CD14-positive monocyte (primary cell): ENCODE measurements around the gene SELENOK. TPM values are rescaled to one million over a fixed set of nuclear protein-coding genes. Genes with fewer than 3 reads are reported as not detected.

Experiments used
- DNase-seq, 3 donors: peaks; one replicate each; pipeline ENCODE4 v3.0.0-alpha.2; 2011 to 2022
- H2AFZ ChIP-seq: 2 replicates; pipeline ENCODE4 v1.6.0; 2012; ENCODE audit warnings: mild to moderate bottlenecking, low read depth, low read length, inconsistent platforms; ENCODE audit not compliant: insufficient read depth, poor library complexity, severe bottlenecking
- H3K27ac ChIP-seq, 2 donors: 1 replicate in 1 of 2; 2 replicates in 1 of 2; pipeline ENCODE4 v1.5.1; 2012 to 2013; ENCODE audit warnings: low read length in 2 of 2, control low read depth in 1 of 2, inconsistent platforms in 1 of 2, low read depth in 1 of 2, mild to moderate bottlenecking in 1 of 2
- H3K27me3 ChIP-seq, 2 donors: one replicate each; pipeline versions ENCODE4 v1.6.0 to v1.6.1; 2011 to 2013; ENCODE audit warnings: low read length in 2 of 2; ENCODE audit not compliant: control insufficient read depth in 2 of 2, insufficient read depth in 2 of 2
- H3K36me3 ChIP-seq, 2 donors: replicated peaks in 1 of 2; 1 replicate in 1 of 2; 2 replicates in 1 of 2; pipeline versions ENCODE4 v1.5.1 to v1.6.1; 2012 to 2013; ENCODE audit warnings: low read length in 2 of 2, control low read depth in 1 of 2, inconsistent platforms in 1 of 2, mild to moderate bottlenecking in 1 of 2; ENCODE audit not compliant: insufficient read depth in 2 of 2, control insufficient read depth in 1 of 2
- H3K4me1 ChIP-seq, 2 donors: 1 replicate in 1 of 2; 2 replicates in 1 of 2; pipeline versions ENCODE4 v1.5.1 to v1.6.1; 2012 to 2013; ENCODE audit warnings: low read length in 2 of 2, control low read depth in 1 of 2, inconsistent platforms in 1 of 2, mild to moderate bottlenecking in 1 of 2, moderate library complexity in 1 of 2; ENCODE audit not compliant: insufficient read depth in 2 of 2, control insufficient read depth in 1 of 2
- H3K4me2 ChIP-seq: replicated peaks from 2 replicates; pipeline ENCODE3; 2012; ENCODE audit warnings: low read length, moderate library complexity, mild to moderate bottlenecking; ENCODE audit not compliant: poor library complexity, severe bottlenecking; ENCODE audit errors: extremely low read depth
- H3K4me3 ChIP-seq, 3 experiments: fragments of 200-600 bp in 1 of 3; sonication (generic) in 1 of 3; replicated peaks in 1 of 3; 1 replicate in 2 of 3; 2 replicates in 1 of 3; pipeline ENCODE4 v1.5.1; 2011 to 2013; ENCODE audit warnings: low read length in 3 of 3, mild to moderate bottlenecking in 3 of 3, control low read depth in 2 of 3, low read depth in 2 of 3, inconsistent platforms in 1 of 3, moderate library complexity in 1 of 3
- H3K79me2 ChIP-seq: 2 replicates; pipeline ENCODE4 v1.6.0; 2012; ENCODE audit warnings: mild to moderate bottlenecking, control low read depth, inconsistent platforms, low read length, moderate library complexity; ENCODE audit not compliant: insufficient read depth
- H3K9ac ChIP-seq: 2 replicates; pipeline ENCODE4 v1.6.0; 2017; ENCODE audit warnings: low read length, mild to moderate bottlenecking; ENCODE audit not compliant: insufficient read depth, poor library complexity, severe bottlenecking
- H3K9me3 ChIP-seq, 2 donors: replicated peaks in 1 of 2; 1 replicate in 1 of 2; 2 replicates in 1 of 2; pipeline versions ENCODE4 v1.5.1 to v1.6.1; 2012 to 2013; ENCODE audit warnings: low read length in 2 of 2, control low read depth in 1 of 2; ENCODE audit not compliant: control insufficient read depth in 1 of 2, insufficient read depth in 1 of 2
- H4K20me1 ChIP-seq: 2 replicates; pipeline ENCODE4 v1.6.0; 2012; ENCODE audit warnings: mild to moderate bottlenecking, low read length, control low read depth, moderate library complexity; ENCODE audit not compliant: insufficient read depth
- H3K27ac Mint-ChIP-seq, 7 donors: one replicate each; pipeline ENCODE4 v1.8.0; 2020; ENCODE audit warnings: mild to moderate bottlenecking in 7 of 7, mixed read lengths in 7 of 7, moderate library complexity in 6 of 7, inconsistent platforms in 2 of 7
- H3K27me3 Mint-ChIP-seq, 3 donors: one replicate each; pipeline ENCODE4 v1.8.0; 2021 to 2022; ENCODE audit warnings: low read depth in 3 of 3, mild to moderate bottlenecking in 3 of 3, mixed read lengths in 3 of 3, moderate library complexity in 3 of 3, inconsistent platforms in 1 of 3
- H3K36me3 Mint-ChIP-seq, 2 donors: one replicate each; pipeline ENCODE4 v1.8.0; 2020; ENCODE audit warnings: mixed read lengths in 2 of 2, inconsistent platforms in 1 of 2, mild to moderate bottlenecking in 1 of 2
- H3K4me1 Mint-ChIP-seq: one replicate; pipeline ENCODE4 v1.8.0; 2020; ENCODE audit warnings: mild to moderate bottlenecking, mixed read lengths
- H3K4me3 Mint-ChIP-seq, 2 donors: one replicate each; pipeline ENCODE4 v1.8.0; 2020; ENCODE audit warnings: mild to moderate bottlenecking in 2 of 2, mixed read lengths in 2 of 2, moderate library complexity in 1 of 2
- H3K9me3 Mint-ChIP-seq, 7 donors: one replicate each; pipeline ENCODE4 v1.8.0; 2020 to 2022; ENCODE audit warnings: mixed read lengths in 7 of 7, mild to moderate bottlenecking in 6 of 7, moderate library complexity in 6 of 7, inconsistent platforms in 2 of 7
- WGBS: methylation state at CpG from one replicate; pipeline ENCODE4 v1.1.5; 2013; ENCODE audit warnings: missing lambda C conversion rate; ENCODE audit not compliant: insufficient coverage; 5-methylcytosine and 5-hydroxymethylcytosine counted together
- intact Hi-C, 2 donors: fragments of 100-400 bp; cut with micrococcal nuclease; formaldehyde crosslinking; loops; one replicate each; pipeline versions ENCODE4 v1.15.0 to v1.15.1; 2023
- polyA minus RNA-seq: library from RNA; depleted of rRNA, polyadenylated mRNA; stranded (reverse); fragments of >200 nt; gene quantifications from 2 replicates; pipeline ENCODE4 v1.2.3, GENCODE V29; 2012
- polyA plus RNA-seq, 3 donors: library from polyadenylated mRNA; depleted of rRNA in 1 of 3; unstranded in 2 of 3; stranded (reverse) in 1 of 3; fragments of 300-500 nt in 2 of 3; fragments of >200 nt in 1 of 3; fragmentation: Illumina TruSeq in 2 of 3; gene quantifications; 1 replicate in 2 of 3; 2 replicates in 1 of 3; pipeline ENCODE4 v1.2.3, GENCODE V29; 2012 to 2021
- total RNA-seq, 12 experiments: library from RNA in 1 of 12; stranded (reverse) in 1 of 12; fragments of 120-200 nt in 1 of 12; gene quantifications; one replicate each; pipeline ENCODE4 v1.2.4 and lab custom pipeline; 2013 to 2026; ENCODE audit warnings: mixed read lengths in 6 of 12, inconsistent platforms in 1 of 12
- TF ChIP-seq, protein P1 (sequence below): fragments of 200-600 bp; IDR thresholded peaks from one replicate; pipeline ENCODE4 v1.8.0; 2022; ENCODE audit warnings: antibody characterized with exemption, mild to moderate bottlenecking

The SELENOK gene
- 44.1 TPM for total RNA-seq (2013)
- polyA plus RNA-seq = 100 to 1,000 TPM in 2 of 3 donors, 10 to 100 TPM in 1; 96.4 to 117 (median 105) TPM
- polyA minus RNA-seq = 13.6 and 15.6 TPM in 2 replicates
- 23.2 to 110 (median 67.3) reads per million in 11 experiments for total RNA-seq (lab: John Stamatoyannopoulos, UW)

- Histone ChIP-seq H3K27me3 (peaks cover 25 to 35% of the 10 kb centered on the region in 2 donors), H3K9me3 (no peaks in the 10 kb centered on the region), H3K27ac (peak within 1 kb of the TSS; percentile 74 to 96), H4K20me1 (peaks cover 4% of the 10 kb centered on the region), H3K4me3 (peak within 1 kb of the TSS; percentile 79 to 95 (median 92)), H2AFZ (peak within 1 kb of the TSS; percentile 60), H3K79me2 (peaks cover 41% of the 10 kb centered on the region), H3K4me1 (peaks cover 19 to 22% of the 10 kb centered on the region in 2 donors), H3K9ac (peak within 1 kb of the TSS; percentile 95), H3K4me2 (peak within 1 kb of the TSS; percentile 84), H3K36me3 (peaks cover 7 to 18% of the 10 kb centered on the region in 2 donors)
- Mint-ChIP-seq H3K4me3 (peak within 1 kb of the TSS; percentile 85 to 89), H3K27me3 (peaks cover 9 to 23% (median 20%) of the 10 kb centered on the region in 3 donors), H3K36me3 (peaks cover 26 to 40% of the 10 kb centered on the region in 2 donors), H3K4me1 (peaks cover 26% of the 10 kb centered on the region), H3K27ac (peak within 1 kb of the TSS; percentile 95 to 99 (median 98)), H3K9me3 (peaks cover 0 to 12% (median 2%) of the 10 kb centered on the region in 7 donors)
- DNase-seq = peak; percentile 99 to 100 (median 100)
- TF ChIP-seq, protein P1, sequence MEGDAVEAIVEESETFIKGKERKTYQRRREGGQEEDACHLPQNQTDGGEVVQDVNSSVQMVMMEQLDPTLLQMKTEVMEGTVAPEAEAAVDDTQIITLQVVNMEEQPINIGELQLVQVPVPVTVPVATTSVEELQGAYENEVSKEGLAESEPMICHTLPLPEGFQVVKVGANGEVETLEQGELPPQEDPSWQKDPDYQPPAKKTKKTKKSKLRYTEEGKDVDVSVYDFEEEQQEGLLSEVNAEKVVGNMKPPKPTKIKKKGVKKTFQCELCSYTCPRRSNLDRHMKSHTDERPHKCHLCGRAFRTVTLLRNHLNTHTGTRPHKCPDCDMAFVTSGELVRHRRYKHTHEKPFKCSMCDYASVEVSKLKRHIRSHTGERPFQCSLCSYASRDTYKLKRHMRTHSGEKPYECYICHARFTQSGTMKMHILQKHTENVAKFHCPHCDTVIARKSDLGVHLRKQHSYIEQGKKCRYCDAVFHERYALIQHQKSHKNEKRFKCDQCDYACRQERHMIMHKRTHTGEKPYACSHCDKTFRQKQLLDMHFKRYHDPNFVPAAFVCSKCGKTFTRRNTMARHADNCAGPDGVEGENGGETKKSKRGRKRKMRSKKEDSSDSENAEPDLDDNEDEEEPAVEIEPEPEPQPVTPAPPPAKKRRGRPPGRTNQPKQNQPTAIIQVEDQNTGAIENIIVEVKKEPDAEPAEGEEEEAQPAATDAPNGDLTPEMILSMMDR = no peak
- intact Hi-C loops = loop anchor here in 1 of 2 donors (5.0 kb wide), 1 partner anchor 544 kb away; the partner anchor contains the start of gene DCP1A
- under 1% methylated on average over 67 of the region's 73 CpGs for WGBS
These were observed at the start of gene SELENOK for GRCh38 chr3:53891497-53892285. Gene SELENOK (minus strand): TSS chr3:53891859.

DNA sequence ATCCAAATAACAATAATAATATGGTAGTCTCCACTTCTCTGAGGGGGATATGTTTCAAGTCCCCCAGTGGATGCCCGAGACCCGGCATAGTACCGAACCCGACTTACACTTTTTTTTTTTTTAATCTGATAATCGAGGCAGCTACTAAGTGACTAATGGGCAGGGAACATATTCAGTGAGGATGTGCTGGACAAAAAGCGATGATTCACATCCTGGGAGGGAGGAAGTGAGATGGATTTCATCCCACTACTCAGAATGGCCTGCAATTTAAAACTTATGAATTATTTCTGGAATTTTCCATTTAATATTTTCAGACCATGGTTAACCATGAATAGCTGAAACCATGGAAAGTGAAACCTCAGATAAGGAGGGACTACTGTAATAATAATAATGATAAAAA is 49.5 kb upstream of the SELENOK start:
- H3K36me3 ChIP-seq = no peaks in the 10 kb centered on the region
- no peak overlapping the region for H3K4me3 ChIP-seq
- no peak overlapping the region for H3K9ac ChIP-seq
- H3K9me3 ChIP-seq = peaks cover 7 to 11% of the 10 kb centered on the region in 2 donors
- no peak overlapping the region for H2AFZ ChIP-seq
- H3K4me3 Mint-ChIP-seq = no peak overlapping the region
- 100% methylated on average over 4 of the region's 6 CpGs for WGBS
- intact Hi-C loops = no loop called here
- no peaks in the 10 kb centered on the region for H4K20me1 ChIP-seq
- peaks cover 2 to 13% (median 10%) of the 10 kb centered on the region in 3 donors for H3K27me3 Mint-ChIP-seq
- no peak overlapping the region for H3K27ac Mint-ChIP-seq
- DNase-seq = no peak
- H3K79me2 ChIP-seq = no peaks in the 10 kb centered on the region
- H3K4me1 ChIP-seq = no peaks in the 10 kb centered on the region
- TF ChIP-seq, protein P1 = no peak
- peaks cover 3% of the 10 kb centered on the region in 2 donors for H3K27me3 ChIP-seq
- H3K27ac ChIP-seq = no peak overlapping the region
- H3K9me3 Mint-ChIP-seq = peaks cover 5 to 18% (median 8%) of the 10 kb centered on the region in 7 donors
- no peaks in the 10 kb centered on the region for H3K36me3 Mint-ChIP-seq
- H3K4me1 Mint-ChIP-seq = no peaks in the 10 kb centered on the region
- no peak overlapping the region for H3K4me2 ChIP-seq
